Measurements from ENCODE around the gene DCAF5.

DCAF5 gene

GRCh38 chr14:69117020-69117767 is 35.7 kb downstream of the DCAF5 start:
- no peak for TF ChIP-seq CTCF (IDR thresholded peaks at IDR 0.05; ENCODE audit: extremely low read depth, insufficient read depth, missing control alignments)
- no peak for DNase-seq (ENCODE audit: low spot score)

GRCh38 chr14:69115407-69116185 is 37.3 kb downstream of the DCAF5 start:
- no peak for TF ChIP-seq CTCF (IDR thresholded peaks at IDR 0.05; ENCODE audit: extremely low read depth, insufficient read depth, missing control alignments)
- in situ Hi-C loops (cut with MboI; ENCODE audit: low pct_unique_long_range_greater_than_20kb, low sequenced_read_pairs, unreplicated experiment): no loop called here
- DNase-seq (ENCODE audit: low spot score): no peak

More at GRCh38 chr14:69117020-69117767, 35.7 kb downstream of the DCAF5 start:
- in situ Hi-C loops (cut with MboI; ENCODE audit: low pct_unique_long_range_greater_than_20kb, low sequenced_read_pairs, unreplicated experiment): no loop called here

GRCh38 chr14:69114763-69115162 is 38.2 kb downstream of the DCAF5 start:
- DNase-seq (ENCODE audit: low spot score): no peak
- no peak for TF ChIP-seq CTCF (IDR thresholded peaks at IDR 0.05; ENCODE audit: extremely low read depth, insufficient read depth, missing control alignments)
- in situ Hi-C loops (cut with MboI; ENCODE audit: low pct_unique_long_range_greater_than_20kb, low sequenced_read_pairs, unreplicated experiment): no loop called here

GRCh38 chr14:69108358-69108757 is 44.6 kb downstream of the DCAF5 start:
- TF ChIP-seq CTCF (IDR thresholded peaks at IDR 0.05; ENCODE audit: extremely low read depth, insufficient read depth, missing control alignments): no peak
- no peak for DNase-seq (ENCODE audit: low spot score)
- in situ Hi-C loops (cut with MboI; ENCODE audit: low pct_unique_long_range_greater_than_20kb, low sequenced_read_pairs, unreplicated experiment): no loop called here

GRCh38 chr14:69107407-69108003 is 45.4 kb downstream of the DCAF5 start:
- peak; percentile 61 for TF ChIP-seq CTCF (IDR thresholded peaks at IDR 0.05; ENCODE audit: extremely low read depth, insufficient read depth, missing control alignments)

GRCh38 chr14:69106451-69106850 is 46.5 kb downstream of the DCAF5 start:
- no peak for TF ChIP-seq CTCF (IDR thresholded peaks at IDR 0.05; ENCODE audit: extremely low read depth, insufficient read depth, missing control alignments)
- in situ Hi-C loops (cut with MboI; ENCODE audit: low pct_unique_long_range_greater_than_20kb, low sequenced_read_pairs, unreplicated experiment): no loop called here
- DNase-seq (ENCODE audit: low spot score): no peak

More at GRCh38 chr14:69107407-69108003, 45.4 kb downstream of the DCAF5 start:
- peak; percentile 33 for DNase-seq (ENCODE audit: low spot score)
- in situ Hi-C loops (cut with MboI; ENCODE audit: low pct_unique_long_range_greater_than_20kb, low sequenced_read_pairs, unreplicated experiment): no loop called here
